OCI-LY7 (cell line): ENCODE measurements around the gene CCDC187. TPM values are rescaled to one million over a fixed set of nuclear protein-coding genes. Genes with fewer than 3 reads are reported as not detected.

Experiments used
- BruUV-seq: library from RNA; stranded (reverse); fragments of 400-500 nt; replicated peaks from 2 replicates; lab custom pipeline; 2021; lab: Mats Ljungman, UMichigan
- CTCF ChIA-PET: fragments of 300-600 bp; sonication (Branson Sonifier 250); formaldehyde crosslinking; loops from one replicate; lab custom pipeline; 2022; ENCODE audit warnings: antibody characterized with exemption; ENCODE audit not compliant: unreplicated experiment; lab: Charles Lee
- POLR2A ChIA-PET: fragments of 300-600 bp; sonication (Branson Sonifier 250); formaldehyde crosslinking; loops from one replicate; lab custom pipeline; 2022; ENCODE audit warnings: antibody characterized with exemption; lab: Charles Lee
- DNase-seq: peaks from one replicate; pipeline ENCODE4 v3.0.0-alpha.2; 2015; ENCODE audit warnings: low spot score
- H2AFZ ChIP-seq: fragments of 200-600 bp; sonication (generic), shearing (Covaris generic); 2 replicates; pipeline ENCODE4 v1.6.1; 2014; ENCODE audit warnings: mild to moderate bottlenecking, antibody characterized with exemption, low read length, moderate library complexity
- H3K27ac ChIP-seq: fragments of 200-600 bp; sonication (generic); 2 replicates; pipeline ENCODE4 v1.5.1; 2014; ENCODE audit warnings: mixed run types, low read depth, mild to moderate bottlenecking, moderate library complexity, low read length, inconsistent platforms; ENCODE audit not compliant: poor library complexity, severe bottlenecking
- H3K36me3 ChIP-seq: fragments of 200-600 bp; sonication (generic); 2 replicates; pipeline ENCODE4 v1.6.1; 2014; ENCODE audit warnings: mild to moderate bottlenecking, antibody characterized with exemption, low read length, moderate library complexity, mixed read lengths; ENCODE audit not compliant: insufficient read depth
- H3K4me1 ChIP-seq: fragments of 200-600 bp; sonication (generic); 2 replicates; pipeline ENCODE4 v1.5.1; 2014; ENCODE audit warnings: mild to moderate bottlenecking, low read length; ENCODE audit not compliant: insufficient read depth, poor library complexity, severe bottlenecking
- H3K4me2 ChIP-seq: fragments of 200-600 bp; sonication (generic); 2 replicates; pipeline ENCODE4 v1.6.1; 2014; ENCODE audit warnings: mild to moderate bottlenecking, low read length
- H3K4me3 ChIP-seq: fragments of 200-600 bp; sonication (generic); 2 replicates; pipeline ENCODE4 v1.5.1; 2014; ENCODE audit warnings: mild to moderate bottlenecking, low read depth, low read length; ENCODE audit not compliant: poor library complexity, severe bottlenecking
- H3K79me2 ChIP-seq: fragments of 200-600 bp; sonication (generic); 2 replicates; pipeline ENCODE4 v1.6.1; 2016; ENCODE audit warnings: low read depth, mild to moderate bottlenecking, low read length, moderate library complexity, mixed read lengths; ENCODE audit not compliant: insufficient read depth
- H3K9me2 ChIP-seq: fragments of 200-600 bp; sonication (generic); 2 replicates; pipeline ENCODE4 v1.6.1; 2016; ENCODE audit warnings: mild to moderate bottlenecking, low read length, mixed read lengths; ENCODE audit not compliant: insufficient read depth
- H3K9me3 ChIP-seq: fragments of 200-600 bp; sonication (generic); 2 replicates; pipeline ENCODE4 v1.6.1; 2014; ENCODE audit warnings: mild to moderate bottlenecking, mixed run types, low read length, mixed read lengths
- H4K20me1 ChIP-seq: fragments of 200-600 bp; sonication (generic); 2 replicates; pipeline ENCODE4 v1.6.1; 2014; ENCODE audit warnings: mild to moderate bottlenecking, antibody characterized with exemption, low read length, moderate library complexity, mixed read lengths; ENCODE audit not compliant: insufficient read depth
- EZH2phosphoT487 ChIP-seq: fragments of 200-600 bp; sonication (generic); IDR thresholded peaks from 2 replicates; pipeline ENCODE4 v1.6.1; 2018; ENCODE audit warnings: low read depth, borderline replicate concordance, mild to moderate bottlenecking, mixed run types, antibody characterized with exemption, low read length, moderate library complexity, mixed read lengths
- intact Hi-C: fragments of 100-400 bp; cut with micrococcal nuclease; formaldehyde crosslinking; loops from one replicate; pipeline ENCODE4 v1.10.0; 2022; ENCODE audit not compliant: unreplicated experiment
- total RNA-seq, 2 experiments: library from RNA; depleted of rRNA in 1 of 2; stranded (reverse); fragments of >200 nt in 1 of 2; shearing (Covaris generic) in 1 of 2; gene quantifications; 2 replicates each; pipeline ENCODE4 v1.2.3, GENCODE V29; 2014 to 2022
- TF ChIP-seq, protein P1 (sequence below): fragments of 200-600 bp; sonication (generic); conservative IDR thresholded peaks from 2 replicates; pipeline ENCODE4 v1.5.1; 2014; ENCODE audit warnings: mild to moderate bottlenecking, antibody characterized with exemption, low read length, moderate library complexity, mixed read lengths

Gene CCDC187
- total RNA-seq, 2 experiments from 2014 or later = not detected

DNA sequence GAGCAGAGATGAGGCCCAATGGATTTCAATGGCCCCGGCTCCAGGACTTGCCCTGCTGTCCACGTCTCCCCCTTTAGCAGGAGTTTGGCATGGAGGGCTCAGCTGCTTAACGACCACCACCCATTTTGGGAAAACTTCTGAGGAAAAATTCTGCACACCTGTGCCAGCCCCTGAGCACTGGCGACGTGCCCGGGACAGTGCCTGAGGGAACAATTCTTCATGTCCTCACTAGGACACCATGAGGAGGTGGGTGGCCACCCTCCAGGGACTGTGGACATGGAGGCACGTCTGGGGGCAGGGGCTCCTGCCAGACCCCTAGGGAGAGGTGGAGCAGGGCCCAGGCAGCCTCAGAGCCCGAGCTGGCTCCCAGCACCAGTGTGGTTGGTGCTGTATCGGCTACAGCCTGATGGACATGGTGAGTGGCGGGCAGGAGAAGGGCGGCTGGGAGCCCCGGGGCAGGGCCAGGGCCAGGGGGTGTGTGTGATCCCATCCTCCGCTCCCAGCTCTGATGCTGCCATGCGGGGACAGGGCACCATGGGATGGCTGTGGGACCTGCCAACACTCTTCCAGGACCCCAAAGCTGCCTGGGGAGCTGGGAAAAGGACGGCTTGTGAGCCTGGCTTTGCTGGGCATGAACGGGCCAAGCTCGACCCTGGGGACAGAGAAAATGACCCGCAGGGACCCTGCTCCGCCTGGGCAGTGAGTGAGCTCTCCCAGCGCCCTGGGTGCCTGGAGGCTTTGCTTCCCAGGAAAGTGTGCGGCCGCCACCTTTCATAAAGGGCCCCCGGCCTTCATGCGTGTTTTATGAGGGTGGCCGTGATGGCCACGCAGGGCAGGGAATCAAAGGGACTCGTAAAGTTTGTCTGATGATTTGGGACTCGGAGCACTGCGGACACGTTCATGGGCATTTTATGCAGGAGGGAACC, 54.7 kb downstream of the CCDC187 start:
- DNase-seq = no peak
- BruUV-seq = no TSS peak
- TF ChIP-seq, protein P1, sequence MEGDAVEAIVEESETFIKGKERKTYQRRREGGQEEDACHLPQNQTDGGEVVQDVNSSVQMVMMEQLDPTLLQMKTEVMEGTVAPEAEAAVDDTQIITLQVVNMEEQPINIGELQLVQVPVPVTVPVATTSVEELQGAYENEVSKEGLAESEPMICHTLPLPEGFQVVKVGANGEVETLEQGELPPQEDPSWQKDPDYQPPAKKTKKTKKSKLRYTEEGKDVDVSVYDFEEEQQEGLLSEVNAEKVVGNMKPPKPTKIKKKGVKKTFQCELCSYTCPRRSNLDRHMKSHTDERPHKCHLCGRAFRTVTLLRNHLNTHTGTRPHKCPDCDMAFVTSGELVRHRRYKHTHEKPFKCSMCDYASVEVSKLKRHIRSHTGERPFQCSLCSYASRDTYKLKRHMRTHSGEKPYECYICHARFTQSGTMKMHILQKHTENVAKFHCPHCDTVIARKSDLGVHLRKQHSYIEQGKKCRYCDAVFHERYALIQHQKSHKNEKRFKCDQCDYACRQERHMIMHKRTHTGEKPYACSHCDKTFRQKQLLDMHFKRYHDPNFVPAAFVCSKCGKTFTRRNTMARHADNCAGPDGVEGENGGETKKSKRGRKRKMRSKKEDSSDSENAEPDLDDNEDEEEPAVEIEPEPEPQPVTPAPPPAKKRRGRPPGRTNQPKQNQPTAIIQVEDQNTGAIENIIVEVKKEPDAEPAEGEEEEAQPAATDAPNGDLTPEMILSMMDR = no peak
- TF ChIP-seq EZH2phosphoT487 = no peak
- Histone ChIP-seq H3K4me3 (no peak overlapping the region), H3K27ac (no peak overlapping the region), H2AFZ (no peak overlapping the region), H4K20me1 (peaks cover 5% of the 10 kb centered on the region), H3K9me3 (no peaks in the 10 kb centered on the region), H3K36me3 (0 out of 2 replicates have a peak, but pooled peaks cover under 1% of the 10 kb centered on the region), H3K4me1 (peaks cover 10% of the 10 kb centered on the region), H3K4me2 (no peak overlapping the region), H3K79me2 (peaks cover 10% of the 10 kb centered on the region), H3K9me2 (no peaks in the 10 kb centered on the region)
- intact Hi-C loops = no loop called here
- ChIA-PET CTCF (no interaction called here), POLR2A (no interaction called here)

DNA sequence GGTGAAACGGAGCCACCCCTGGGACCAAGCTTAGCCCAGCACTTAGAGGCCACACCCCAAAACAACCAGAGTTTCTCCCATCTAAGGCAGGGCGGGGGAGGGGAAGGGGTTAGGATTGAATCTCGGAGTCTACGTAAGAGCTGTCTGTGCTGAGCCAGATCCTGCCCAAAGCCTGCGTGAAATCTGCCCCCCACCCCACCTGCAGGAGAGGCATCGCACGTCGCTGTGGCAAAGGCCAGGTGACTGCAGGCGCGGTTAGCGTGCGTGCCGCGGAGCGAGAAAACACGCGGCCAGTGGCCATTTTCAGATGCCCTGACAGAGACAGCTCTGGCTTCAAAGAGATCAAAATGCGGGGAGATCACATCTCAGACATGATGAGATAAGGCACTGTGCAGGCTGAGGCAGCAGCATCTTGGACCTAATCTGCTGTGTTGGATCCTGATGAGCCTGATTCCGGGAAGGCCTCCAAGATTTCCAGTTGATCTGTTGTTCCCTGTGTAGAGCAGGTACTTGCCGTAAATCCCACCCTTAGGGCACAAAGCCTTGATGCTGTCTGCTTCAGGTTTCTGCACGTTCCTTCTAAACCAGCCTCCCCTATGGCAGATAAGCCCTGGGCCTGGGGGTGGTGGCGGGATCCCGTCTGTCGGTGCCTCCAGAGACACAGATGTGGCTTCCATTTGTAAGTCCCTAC, 55.8 kb downstream of the CCDC187 start:
- Histone ChIP-seq H3K4me1 (peaks cover 22% of the 10 kb centered on the region), H3K4me3 (no peak overlapping the region), H2AFZ (no peak overlapping the region), H3K79me2 (peaks cover 21% of the 10 kb centered on the region), H3K36me3 (peaks cover 11% of the 10 kb centered on the region; the same call in 1 of the 2 replicates), H3K9me2 (no peaks in the 10 kb centered on the region), H3K4me2 (no peak overlapping the region), H3K27ac (no peak overlapping the region), H3K9me3 (no peaks in the 10 kb centered on the region), H4K20me1 (peaks cover 16% of the 10 kb centered on the region)
- intact Hi-C loops = no loop called here
- DNase-seq = no peak
- no TSS peak for BruUV-seq
- ChIA-PET POLR2A (interaction anchor here (0.6 kb wide), 1 partner anchor 134 kb away, joined by 7 read pairs; no protein-coding TSS in a partner anchor), CTCF (no interaction called here)
- TF ChIP-seq, protein P1 = no peak
- no peak for TF ChIP-seq EZH2phosphoT487
